GM19452 (cell line): Measurements from ENCODE around the gene AFF3.
"Not testable (repeated sequence)": the region's sequence is repeated elsewhere in the genome, so short reads cannot be mapped to it uniquely, and the experiment has no call there.

Experiments used
- ATAC-seq: cut with Tn5 transposase; IDR thresholded peaks from one replicate; pipeline ENCODE4 v1.9.1; 2021; ENCODE audit not compliant: unreplicated experiment

Gene AFF3

DNA sequence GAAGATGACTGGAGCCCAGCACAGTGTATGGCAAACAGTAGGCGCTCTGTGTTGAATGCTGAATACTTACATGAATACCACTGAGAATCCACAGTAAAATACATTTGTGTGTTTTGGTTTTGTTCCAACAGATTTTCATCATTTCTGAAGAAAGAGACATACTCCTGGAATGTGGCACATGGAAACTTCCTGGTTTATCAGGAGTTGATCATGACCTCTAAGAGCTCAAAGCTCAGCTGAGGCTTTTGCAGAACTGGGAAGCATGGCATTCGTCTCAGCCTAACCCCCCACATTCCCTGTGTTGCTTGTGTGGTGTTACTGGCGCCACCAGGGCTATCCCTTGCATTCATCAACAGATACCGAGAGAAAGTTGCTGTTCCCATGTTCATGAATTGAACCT is 335.6 kb downstream of the AFF3 start:
- no peak for ATAC-seq

GRCh38 chr2:99805930-99806476 is 336.4 kb downstream of the AFF3 start:
- no peak for ATAC-seq

DNA sequence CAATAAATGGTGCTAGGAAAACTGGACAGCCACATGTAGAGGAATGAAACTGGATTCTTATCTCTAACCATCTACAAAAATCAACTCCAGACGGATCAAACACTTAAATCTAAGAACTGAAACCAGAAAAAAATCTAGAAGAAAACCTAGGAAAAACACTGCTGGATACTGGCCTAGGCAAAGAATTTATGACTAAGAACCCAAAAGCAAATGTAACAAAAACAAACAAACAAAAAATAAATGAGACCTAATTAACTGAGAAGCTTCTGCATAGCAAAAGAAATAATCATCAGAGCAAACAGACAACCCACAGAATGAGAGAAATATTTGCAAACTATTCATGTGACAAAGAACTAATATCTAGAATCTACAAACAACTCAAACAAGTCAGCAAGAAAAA is 338.5 kb downstream of the AFF3 start:
- no peak for ATAC-seq

- no peak for ATAC-seq
Measured at GRCh38 chr2:99802734-99803133, 339.7 kb downstream of the AFF3 start.

DNA sequence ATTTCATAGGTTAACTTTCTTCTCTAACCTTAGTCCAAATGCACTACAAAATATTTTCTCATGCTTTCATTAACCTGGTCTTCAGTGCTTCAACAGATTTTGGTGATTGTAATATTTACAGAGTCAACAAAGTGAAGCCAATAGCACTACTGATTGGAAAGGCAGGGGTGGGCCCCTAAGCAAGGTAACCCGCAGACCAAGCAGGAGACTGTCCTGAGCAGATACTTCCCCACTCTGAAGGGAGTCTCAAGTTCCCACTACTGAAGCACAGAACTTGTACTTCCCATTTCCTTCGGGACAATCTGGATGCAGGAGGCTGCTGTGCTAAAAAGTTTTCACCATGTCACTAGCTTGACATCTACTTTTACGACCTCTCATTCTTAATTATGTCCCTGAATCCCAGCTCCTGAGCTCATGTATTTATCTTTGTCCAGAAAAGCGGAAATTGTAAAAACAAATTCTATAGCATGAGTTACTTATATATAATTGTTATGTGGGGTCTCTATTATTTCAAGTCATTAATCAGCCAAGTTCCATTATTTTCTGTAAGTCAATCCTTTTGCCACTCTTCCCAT is 341.0 kb downstream of the AFF3 start:
- no peak for ATAC-seq

DNA sequence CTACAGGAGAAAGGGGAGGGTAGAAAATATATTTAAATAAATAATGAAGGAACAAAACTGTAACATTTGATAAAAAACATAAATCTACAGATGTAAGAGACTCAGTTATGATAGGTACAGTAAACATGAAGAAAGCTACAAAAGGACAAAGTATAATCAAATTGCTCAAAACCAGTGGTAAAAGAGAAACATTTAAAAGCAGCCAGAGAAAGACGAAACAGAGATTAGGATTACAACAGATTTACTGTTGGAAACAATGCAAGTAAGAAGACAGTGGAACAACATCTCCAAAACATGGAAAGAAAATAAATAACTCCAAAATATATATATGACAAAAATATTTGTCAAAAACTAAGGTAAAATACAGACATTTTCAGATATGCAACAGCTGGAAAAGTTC is 344.9 kb downstream of the AFF3 start:
- ATAC-seq = no peak

DNA sequence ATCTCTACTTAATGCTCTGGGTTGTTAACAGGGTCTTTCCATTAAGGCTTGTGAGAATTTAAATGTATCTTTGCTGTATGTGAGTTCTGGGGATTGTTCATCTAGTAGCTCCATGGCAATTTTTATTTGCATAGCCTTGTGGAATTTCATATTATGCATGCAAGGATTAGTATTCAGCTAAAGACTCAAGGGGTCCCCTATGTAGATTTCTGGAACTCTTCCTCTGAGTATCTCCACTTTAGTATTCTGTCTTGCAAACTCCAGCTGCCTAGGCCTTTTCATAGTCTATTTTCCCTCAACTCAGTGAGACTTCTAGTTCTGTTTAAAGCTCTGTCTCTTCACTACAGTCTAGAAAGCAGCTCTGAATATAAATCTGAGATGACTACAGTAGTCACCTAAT is 348.0 kb downstream of the AFF3 start:
- no peak for ATAC-seq

DNA sequence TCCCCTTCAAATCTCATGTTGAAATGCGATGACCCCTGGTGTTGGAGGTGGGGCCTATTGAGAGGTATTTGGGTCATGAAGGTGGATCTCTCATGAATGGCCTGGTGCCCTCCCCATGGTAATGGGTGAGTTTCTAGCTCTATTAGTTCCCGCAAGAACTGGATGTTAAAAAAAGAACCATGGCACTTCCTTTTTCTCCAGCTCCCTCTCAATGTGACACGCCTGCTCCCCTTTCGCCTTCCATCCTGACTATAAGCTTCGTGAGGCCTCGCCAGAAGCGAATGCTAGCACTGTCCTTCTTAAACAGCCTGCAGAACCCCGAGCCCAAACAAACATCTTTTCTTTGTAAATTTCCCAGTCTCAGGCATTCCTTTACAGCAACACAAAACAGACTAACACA is 349.4 kb downstream of the AFF3 start:
- ATAC-seq = no peak

DNA sequence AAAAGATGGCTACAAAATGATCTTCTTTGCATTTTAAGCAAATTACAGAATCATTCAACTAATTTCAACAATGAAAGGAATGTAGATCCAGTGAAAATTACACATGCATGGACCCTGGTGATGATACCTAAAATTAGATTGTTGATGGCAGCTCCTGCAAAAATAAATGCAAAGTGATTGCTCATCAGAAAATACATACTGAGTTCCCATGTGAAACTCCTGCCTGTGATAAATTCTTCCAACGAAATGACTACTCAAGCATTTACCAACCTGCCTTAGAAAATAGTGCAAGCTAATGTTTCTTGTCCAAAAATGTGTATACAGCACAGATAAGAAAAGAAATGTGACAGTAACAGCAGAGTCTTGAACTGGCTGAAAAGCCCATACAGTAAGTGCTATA is 352.5 kb downstream of the AFF3 start:
- ATAC-seq = no peak

GRCh38 chr2:99787769-99788382 is 354.5 kb downstream of the AFF3 start:
- ATAC-seq = no peak

DNA sequence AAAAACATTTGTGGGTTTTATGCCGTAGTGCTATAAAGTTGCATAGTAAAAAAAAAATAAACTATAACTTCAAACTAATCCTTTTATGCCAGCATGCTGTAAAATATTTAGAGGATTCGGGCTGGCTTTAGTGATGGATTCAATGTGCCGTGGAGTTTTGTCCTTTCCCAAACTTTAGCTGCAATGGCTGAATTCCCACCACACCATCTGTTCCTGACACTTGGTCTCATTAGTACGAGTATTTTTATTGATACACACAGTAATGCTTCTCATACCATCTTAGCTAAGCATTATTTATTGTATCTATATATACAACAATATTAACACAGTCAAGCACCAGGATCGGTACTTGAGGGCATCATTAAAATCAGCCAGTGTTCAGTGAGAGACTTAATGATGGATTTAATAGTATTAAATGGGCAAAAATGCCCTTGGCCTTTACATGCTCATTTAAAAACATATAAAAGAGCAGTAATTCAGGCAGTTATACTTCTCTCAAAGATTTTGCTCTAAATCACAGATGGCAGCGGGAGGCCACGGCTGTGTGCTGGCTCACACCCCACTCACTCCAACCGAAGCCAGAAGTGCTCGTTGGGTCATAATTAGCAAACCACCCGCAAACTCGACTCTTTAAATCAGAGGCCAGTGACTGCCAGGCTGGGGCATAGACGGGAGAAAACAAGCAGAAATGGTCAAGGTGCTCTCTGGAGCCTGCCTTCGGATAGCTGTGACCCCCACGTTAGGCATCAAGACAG is 355.6 kb downstream of the AFF3 start:
- ATAC-seq = no peak

GRCh38 chr2:99784946-99785345 is 357.4 kb downstream of the AFF3 start:
- no peak for ATAC-seq

GRCh38 chr2:99784282-99784681 is 358.1 kb downstream of the AFF3 start:
- no peak for ATAC-seq

DNA sequence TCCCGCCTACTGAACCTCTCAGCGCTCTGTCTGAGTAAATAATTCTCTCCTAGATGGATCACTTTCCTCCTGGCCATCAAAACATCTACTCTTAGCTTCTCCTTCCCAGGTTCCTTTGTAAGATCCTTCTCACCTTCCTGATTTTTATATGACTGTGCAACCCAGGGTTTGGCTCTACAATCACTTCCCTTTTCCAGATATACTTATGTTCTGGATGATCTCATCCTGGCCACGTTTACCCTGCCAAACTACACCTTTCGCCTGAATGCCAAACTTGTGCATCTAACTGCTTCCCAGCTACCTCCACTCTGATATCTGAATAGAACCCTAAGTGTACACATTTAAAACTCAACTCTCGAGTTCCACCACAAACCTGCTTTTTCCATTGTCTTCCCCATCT is 362.1 kb downstream of the AFF3 start:
- ATAC-seq = no peak

GRCh38 chr2:99779276-99779675 is 363.1 kb downstream of the AFF3 start:
- ATAC-seq = no peak

GRCh38 chr2:99777656-99778290 is 364.6 kb downstream of the AFF3 start:
- ATAC-seq = no peak

DNA sequence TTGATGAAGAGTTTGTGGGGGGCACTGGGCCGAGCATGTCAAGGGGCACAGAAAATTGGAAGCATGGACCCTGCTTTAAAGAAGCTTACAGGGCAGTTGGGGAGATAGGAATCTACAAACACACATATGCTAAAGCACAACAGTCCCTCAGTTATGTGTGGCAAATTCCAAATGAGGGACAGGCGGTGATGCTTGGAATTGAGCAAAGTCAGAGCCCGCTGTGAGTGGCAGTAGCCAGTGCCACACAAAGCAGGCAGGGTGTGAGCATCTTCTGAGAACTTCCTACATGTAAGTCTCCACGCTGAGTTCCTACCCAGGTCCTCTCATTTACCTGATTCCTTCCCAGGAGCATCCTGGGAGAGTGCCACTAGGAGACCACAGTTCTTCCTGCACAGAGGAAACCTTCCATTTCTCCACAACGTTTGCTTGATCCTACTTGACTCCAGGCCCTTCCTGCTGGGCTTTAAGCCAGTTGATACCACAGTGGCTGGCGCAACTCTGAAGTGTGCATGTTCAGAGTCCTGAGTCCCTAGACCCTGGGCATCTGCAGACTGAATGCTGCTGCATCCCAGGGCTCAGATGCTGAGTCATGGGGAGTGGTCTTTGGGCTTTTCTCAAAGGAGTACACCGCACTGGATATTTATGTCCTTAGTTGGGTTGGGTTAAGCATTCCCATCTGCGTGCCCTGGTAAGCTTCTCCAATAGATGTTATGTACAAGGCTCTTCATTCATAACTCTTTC is 365.3 kb downstream of the AFF3 start:
- no peak for ATAC-seq

DNA sequence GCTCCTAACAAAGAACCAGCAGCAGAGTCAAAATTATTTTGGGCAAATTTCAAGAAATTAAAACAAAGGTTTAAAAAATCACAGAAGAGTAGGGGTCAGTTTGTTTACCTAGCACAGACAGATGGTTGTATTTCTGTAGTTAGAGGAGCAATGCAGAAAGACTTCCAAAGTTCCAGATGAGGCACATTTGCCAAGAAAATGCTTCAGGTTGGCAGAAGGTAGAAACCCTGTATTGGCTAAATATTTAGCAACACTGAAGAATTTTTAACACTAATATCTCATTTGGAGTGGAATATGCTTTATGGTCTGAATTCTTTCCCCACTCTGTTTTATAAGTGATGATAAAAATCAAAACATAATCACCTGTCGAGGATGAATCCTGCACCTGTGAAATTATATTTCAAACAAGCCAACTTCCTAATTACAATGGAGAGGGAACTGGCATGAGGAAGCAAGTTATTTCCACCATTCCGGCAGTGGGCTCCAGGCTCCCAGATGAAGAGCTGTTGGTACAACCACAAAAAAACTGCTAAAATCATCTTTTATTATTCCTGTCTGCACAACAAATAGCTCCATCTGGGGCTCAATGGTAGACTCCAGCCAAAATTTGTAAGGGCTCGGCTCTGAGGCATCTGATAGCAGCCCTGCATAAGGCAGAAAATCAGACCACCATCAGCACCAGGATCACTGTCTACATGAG is 366.0 kb downstream of the AFF3 start:
- no peak for ATAC-seq

DNA sequence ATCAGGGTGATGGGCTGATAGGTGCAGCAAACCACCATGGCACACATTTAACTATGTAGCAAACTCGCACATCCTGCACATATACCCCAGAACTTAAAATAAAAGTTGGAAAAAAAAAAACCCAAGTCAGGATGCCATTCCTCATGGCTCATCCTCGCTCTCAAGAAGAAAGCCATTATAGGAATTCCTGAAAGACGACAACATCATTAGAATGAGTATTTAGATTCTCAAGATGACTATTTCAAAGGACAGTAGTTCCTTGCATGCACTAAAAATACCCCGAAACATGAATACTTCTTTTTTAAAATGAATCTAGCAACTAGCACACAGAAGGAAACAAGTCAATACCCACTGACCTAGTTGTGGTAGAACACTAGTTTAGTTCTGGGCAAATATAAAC is 366.8 kb downstream of the AFF3 start:
- ATAC-seq = no peak

- ATAC-seq = not testable (repeated sequence)
Measured at GRCh38 chr2:99773642-99774041, 368.7 kb downstream of the AFF3 start.
